KMS-11 (cell line): ENCODE data around the gene PIEZO2.

Experiments
- H2AFZ ChIP-seq: fragments of 200-600 bp; sonication (generic); 2 replicates; pipeline ENCODE4 v1.6.1; 2016; ENCODE audit warnings: antibody characterized with exemption, mixed run types, low read depth
- H3K27ac ChIP-seq: fragments of 200-600 bp; sonication (generic); 2 replicates; pipeline ENCODE4 v1.6.1; 2016; ENCODE audit warnings: mild to moderate bottlenecking, mixed run types
- H3K27me3 ChIP-seq: fragments of 200-600 bp; sonication (generic); 2 replicates; pipeline ENCODE4 v1.6.1; 2017; ENCODE audit warnings: mild to moderate bottlenecking, low read depth, mixed run types, moderate library complexity; ENCODE audit not compliant: insufficient read depth
- H3K36me3 ChIP-seq: fragments of 200-600 bp; sonication (generic); 2 replicates; pipeline ENCODE4 v1.6.1; 2017; ENCODE audit warnings: mild to moderate bottlenecking, mixed run types; ENCODE audit not compliant: insufficient read depth
- H3K4me1 ChIP-seq: fragments of 200-600 bp; sonication (generic); 2 replicates; pipeline ENCODE4 v1.6.1; 2016; ENCODE audit warnings: mild to moderate bottlenecking, low read depth, mixed run types; ENCODE audit not compliant: poor library complexity, severe bottlenecking
- H3K4me2 ChIP-seq: fragments of 200-600 bp; sonication (generic); 2 replicates; pipeline ENCODE4 v1.7.0; 2016; ENCODE audit warnings: mild to moderate bottlenecking, mixed run types
- H3K4me3 ChIP-seq: fragments of 200-600 bp; sonication (generic); IDR thresholded peaks from 2 replicates; pipeline ENCODE4 v1.6.1; 2017; ENCODE audit warnings: low read depth, low read length, mixed read lengths; ENCODE audit not compliant: insufficient read depth
- H3K79me2 ChIP-seq: fragments of 200-600 bp; sonication (generic); 2 replicates; pipeline ENCODE4 v1.6.1; 2016; ENCODE audit warnings: low read depth, mixed run types; ENCODE audit not compliant: insufficient read depth
- H3K9ac ChIP-seq: fragments of 200-600 bp; sonication (generic); 2 replicates; pipeline ENCODE4 v1.6.1; 2016; ENCODE audit warnings: mild to moderate bottlenecking, mixed run types
- H4K20me1 ChIP-seq: fragments of 200-600 bp; sonication (generic); 2 replicates; pipeline ENCODE4 v1.6.1; 2016; ENCODE audit warnings: mild to moderate bottlenecking, mixed run types; ENCODE audit not compliant: insufficient read depth
- TF ChIP-seq, protein P1 (sequence below): fragments of 200-600 bp; sonication (generic); conservative IDR thresholded peaks from 2 replicates; pipeline ENCODE4 v1.6.1; 2017; ENCODE audit warnings: low read depth, mild to moderate bottlenecking, antibody characterized with exemption, low read length, moderate library complexity, mixed read lengths

PIEZO2 gene

DNA sequence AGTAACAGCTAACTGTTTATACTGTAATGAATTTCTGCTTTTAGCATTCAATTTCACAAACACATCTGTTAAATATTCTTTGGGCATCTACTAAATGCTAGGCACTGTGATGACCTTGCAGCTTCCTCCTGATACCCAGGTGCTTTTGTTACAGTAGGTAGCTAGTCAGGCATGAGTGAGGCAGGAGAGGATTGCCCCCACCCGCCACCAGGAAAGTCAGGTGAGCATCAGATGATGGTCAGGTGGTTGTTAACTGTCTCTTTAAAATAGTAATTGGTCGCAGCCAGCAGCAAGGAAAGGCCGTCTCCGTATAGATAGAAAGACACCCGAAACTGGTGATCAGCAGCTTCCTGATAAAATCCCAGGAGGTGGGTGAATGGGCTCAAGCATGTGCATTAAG is 255.6 kb downstream of the PIEZO2 start:
- H3K9ac ChIP-seq: no peak overlapping the region
- H2AFZ ChIP-seq: no peak overlapping the region
- H3K27me3 ChIP-seq: no peaks in the 10 kb centered on the region
- TF ChIP-seq, protein P1, sequence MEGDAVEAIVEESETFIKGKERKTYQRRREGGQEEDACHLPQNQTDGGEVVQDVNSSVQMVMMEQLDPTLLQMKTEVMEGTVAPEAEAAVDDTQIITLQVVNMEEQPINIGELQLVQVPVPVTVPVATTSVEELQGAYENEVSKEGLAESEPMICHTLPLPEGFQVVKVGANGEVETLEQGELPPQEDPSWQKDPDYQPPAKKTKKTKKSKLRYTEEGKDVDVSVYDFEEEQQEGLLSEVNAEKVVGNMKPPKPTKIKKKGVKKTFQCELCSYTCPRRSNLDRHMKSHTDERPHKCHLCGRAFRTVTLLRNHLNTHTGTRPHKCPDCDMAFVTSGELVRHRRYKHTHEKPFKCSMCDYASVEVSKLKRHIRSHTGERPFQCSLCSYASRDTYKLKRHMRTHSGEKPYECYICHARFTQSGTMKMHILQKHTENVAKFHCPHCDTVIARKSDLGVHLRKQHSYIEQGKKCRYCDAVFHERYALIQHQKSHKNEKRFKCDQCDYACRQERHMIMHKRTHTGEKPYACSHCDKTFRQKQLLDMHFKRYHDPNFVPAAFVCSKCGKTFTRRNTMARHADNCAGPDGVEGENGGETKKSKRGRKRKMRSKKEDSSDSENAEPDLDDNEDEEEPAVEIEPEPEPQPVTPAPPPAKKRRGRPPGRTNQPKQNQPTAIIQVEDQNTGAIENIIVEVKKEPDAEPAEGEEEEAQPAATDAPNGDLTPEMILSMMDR: no peak
- no peaks in the 10 kb centered on the region for H3K36me3 ChIP-seq
- no peak overlapping the region for H3K27ac ChIP-seq
- peaks cover 11% of the 10 kb centered on the region for H3K4me1 ChIP-seq
- H4K20me1 ChIP-seq: no peaks in the 10 kb centered on the region
- H3K4me3 ChIP-seq: no peak overlapping the region
- no peak overlapping the region for H3K4me2 ChIP-seq
- no peaks in the 10 kb centered on the region for H3K79me2 ChIP-seq

DNA sequence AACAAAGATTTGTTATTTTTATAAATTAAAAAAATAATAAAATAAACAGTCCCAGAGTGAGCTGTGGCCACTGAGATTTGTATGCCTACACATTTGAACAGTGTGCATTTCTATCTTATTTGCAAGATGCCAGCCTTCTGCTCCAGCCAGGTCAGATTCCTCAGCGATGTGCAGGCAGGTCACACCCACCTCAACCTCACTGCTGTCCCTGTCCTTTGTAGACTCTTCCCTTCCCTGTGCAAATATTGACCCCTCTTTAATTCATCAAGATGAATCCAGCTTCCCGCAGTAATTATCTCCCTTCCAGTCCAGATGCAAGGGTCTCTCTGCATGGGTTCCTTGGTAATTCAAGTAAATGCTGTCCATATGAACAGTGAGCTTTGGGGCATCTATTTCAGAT is 256.2 kb downstream of the PIEZO2 start:
- Histone ChIP-seq H3K27ac (no peak overlapping the region), H2AFZ (no peak overlapping the region), H3K36me3 (no peaks in the 10 kb centered on the region), H3K4me2 (no peak overlapping the region), H3K4me1 (peaks cover 11% of the 10 kb centered on the region), H3K27me3 (no peaks in the 10 kb centered on the region), H3K79me2 (no peaks in the 10 kb centered on the region), H3K4me3 (no peak overlapping the region), H3K9ac (no peak overlapping the region), H4K20me1 (no peaks in the 10 kb centered on the region)
- TF ChIP-seq, protein P1: no peak

DNA sequence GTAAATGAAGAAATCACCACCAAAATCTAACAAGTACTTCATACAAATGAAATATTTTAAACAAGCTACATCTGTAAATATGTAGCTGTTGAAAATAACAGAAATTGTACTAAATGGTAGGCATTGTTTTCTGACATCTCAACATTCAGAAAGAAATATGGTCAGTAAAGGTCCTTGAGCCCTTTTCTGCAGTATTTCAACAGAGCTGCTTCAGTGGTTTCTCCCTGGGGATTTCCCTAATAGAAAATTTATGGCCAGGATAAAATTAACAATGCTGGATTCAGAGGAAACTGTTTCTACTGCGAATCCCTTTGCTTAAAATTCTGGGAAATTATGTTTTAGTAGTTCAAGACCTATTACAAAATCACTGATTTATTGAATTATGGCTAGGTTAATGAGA is 256.6 kb downstream of the PIEZO2 start:
- Histone ChIP-seq H3K4me1 (peaks cover 11% of the 10 kb centered on the region), H3K4me3 (no peak overlapping the region), H3K27ac (no peak overlapping the region), H2AFZ (no peak overlapping the region), H3K27me3 (no peaks in the 10 kb centered on the region), H3K36me3 (no peaks in the 10 kb centered on the region), H3K79me2 (no peaks in the 10 kb centered on the region), H4K20me1 (no peaks in the 10 kb centered on the region), H3K4me2 (no peak overlapping the region), H3K9ac (no peak overlapping the region)
- TF ChIP-seq, protein P1: no peak

DNA sequence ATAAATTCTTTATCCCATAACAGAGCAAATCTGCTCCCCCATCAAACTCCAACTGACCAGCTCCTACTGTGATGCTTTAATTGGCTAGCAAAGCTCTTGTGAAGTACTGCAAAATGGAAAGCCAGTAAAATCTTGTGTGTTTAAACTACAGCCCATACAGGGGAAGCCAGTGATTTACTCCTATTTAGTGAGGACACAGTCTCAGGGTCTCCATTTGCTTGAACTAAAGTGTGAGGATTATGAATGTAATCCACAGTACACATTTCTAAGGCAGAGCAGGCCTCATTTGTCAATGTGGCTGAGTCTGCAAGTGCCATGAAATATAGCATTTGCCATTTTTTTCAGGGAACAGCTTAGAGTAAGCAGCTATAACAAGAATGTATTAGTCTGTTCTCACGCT is 259.3 kb downstream of the PIEZO2 start:
- Histone ChIP-seq H4K20me1 (no peaks in the 10 kb centered on the region), H3K79me2 (no peaks in the 10 kb centered on the region), H2AFZ (no peak overlapping the region), H3K36me3 (no peaks in the 10 kb centered on the region), H3K4me3 (no peak overlapping the region), H3K4me2 (no peak overlapping the region), H3K4me1 (peaks cover 8% of the 10 kb centered on the region), H3K27me3 (no peaks in the 10 kb centered on the region), H3K9ac (no peak overlapping the region), H3K27ac (no peak overlapping the region)
- TF ChIP-seq, protein P1: no peak
